ENCODE measurements around the gene PSD. TPM values are rescaled to one million over a fixed set of nuclear protein-coding genes. Genes with fewer than 3 reads are reported as not detected.

Gene PSD
- total and polyA plus RNA-seq, 9 of the 15 experiments (the other 6 are each of a cell fraction or from before 2014, with no cell fraction given), result 0.11 to 1.7 (median 0.54) TPM; not detected in 2

DNA sequence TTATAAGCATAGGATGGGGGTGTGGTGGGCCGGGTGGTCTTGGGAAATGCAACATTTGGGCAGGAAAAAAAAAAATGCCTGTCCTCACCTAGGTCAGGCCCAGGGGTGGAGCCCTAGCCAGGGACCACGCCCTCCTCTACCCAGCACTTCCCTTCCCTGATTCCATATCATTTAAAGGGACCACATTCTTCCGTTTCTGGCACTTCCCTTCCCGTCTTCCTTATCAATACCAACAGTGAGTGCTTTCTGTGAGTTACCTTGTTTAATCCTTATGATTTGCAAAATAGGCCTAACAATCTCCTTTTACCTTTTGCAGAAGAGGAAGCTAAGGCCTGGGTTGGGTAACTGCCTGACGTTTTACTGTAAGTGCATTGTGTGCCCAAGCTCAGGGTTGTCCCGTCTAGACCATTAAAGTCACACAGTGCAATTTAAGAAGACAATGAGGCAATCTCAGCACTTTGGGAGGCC is 49.4 kb upstream of the PSD start (continued):
- TF ChIP-seq, protein P1, sequence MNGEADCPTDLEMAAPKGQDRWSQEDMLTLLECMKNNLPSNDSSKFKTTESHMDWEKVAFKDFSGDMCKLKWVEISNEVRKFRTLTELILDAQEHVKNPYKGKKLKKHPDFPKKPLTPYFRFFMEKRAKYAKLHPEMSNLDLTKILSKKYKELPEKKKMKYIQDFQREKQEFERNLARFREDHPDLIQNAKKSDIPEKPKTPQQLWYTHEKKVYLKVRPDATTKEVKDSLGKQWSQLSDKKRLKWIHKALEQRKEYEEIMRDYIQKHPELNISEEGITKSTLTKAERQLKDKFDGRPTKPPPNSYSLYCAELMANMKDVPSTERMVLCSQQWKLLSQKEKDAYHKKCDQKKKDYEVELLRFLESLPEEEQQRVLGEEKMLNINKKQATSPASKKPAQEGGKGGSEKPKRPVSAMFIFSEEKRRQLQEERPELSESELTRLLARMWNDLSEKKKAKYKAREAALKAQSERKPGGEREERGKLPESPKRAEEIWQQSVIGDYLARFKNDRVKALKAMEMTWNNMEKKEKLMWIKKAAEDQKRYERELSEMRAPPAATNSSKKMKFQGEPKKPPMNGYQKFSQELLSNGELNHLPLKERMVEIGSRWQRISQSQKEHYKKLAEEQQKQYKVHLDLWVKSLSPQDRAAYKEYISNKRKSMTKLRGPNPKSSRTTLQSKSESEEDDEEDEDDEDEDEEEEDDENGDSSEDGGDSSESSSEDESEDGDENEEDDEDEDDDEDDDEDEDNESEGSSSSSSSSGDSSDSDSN (IDR thresholded peaks at IDR 0.05; ENCODE audit: borderline replicate concordance in 1 of 2, low read depth in 2 of 2, low read length in 2 of 2), result no peak
- TF ChIP-seq EP400 (IDR thresholded peaks at IDR 0.05) (0 out of 2 replicates have a peak, but pooled peaks have one; percentile 16), ELF1 (tag; IDR thresholded peaks at IDR 0.05) (0 out of 2 replicates have a peak, but pooled peaks have one; percentile 36), NEUROD1 (IDR thresholded peaks at IDR 0.05; ENCODE audit: borderline replicate concordance, low read depth, low read length, partially characterized antibody) (no peak), ZFPM2 (CRISPR knock-in tag; IDR thresholded peaks at IDR 0.05) (no peak), KDM2B (CRISPR knock-in tag; IDR thresholded peaks at IDR 0.05) (no peak), CC2D1A (IDR thresholded peaks at IDR 0.05) (no peak), SNRNP70 (optimal IDR thresholded peaks at IDR 0.05; ENCODE audit: low read depth, low read length) (no peak), SREBF1 (IDR thresholded peaks at IDR 0.05; ENCODE audit: borderline replicate concordance, low read depth, low read length) (no peak), HDGF (IDR thresholded peaks at IDR 0.05) (no peak), C11orf30 (IDR thresholded peaks at IDR 0.05; ENCODE audit: low read depth) (peak; percentile 6; the same call in 1 of the 2 replicates), NFIC (IDR thresholded peaks at IDR 0.05) (0 out of 2 replicates have a peak, but pooled peaks have one; percentile 15), ZNF644 (tag; IDR thresholded peaks at IDR 0.05; ENCODE audit: low read depth) (no peak), MTA1 (IDR thresholded peaks at IDR 0.05; ENCODE audit: borderline replicate concordance) (peak; percentile 25; the same call in 1 of the 2 replicates), DPF2 (IDR thresholded peaks at IDR 0.05) (peak; percentile 53; the same call in 1 of the 2 replicates)
- TF ChIP-seq, protein P2, sequence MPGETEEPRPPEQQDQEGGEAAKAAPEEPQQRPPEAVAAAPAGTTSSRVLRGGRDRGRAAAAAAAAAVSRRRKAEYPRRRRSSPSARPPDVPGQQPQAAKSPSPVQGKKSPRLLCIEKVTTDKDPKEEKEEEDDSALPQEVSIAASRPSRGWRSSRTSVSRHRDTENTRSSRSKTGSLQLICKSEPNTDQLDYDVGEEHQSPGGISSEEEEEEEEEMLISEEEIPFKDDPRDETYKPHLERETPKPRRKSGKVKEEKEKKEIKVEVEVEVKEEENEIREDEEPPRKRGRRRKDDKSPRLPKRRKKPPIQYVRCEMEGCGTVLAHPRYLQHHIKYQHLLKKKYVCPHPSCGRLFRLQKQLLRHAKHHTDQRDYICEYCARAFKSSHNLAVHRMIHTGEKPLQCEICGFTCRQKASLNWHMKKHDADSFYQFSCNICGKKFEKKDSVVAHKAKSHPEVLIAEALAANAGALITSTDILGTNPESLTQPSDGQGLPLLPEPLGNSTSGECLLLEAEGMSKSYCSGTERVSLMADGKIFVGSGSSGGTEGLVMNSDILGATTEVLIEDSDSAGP (CRISPR knock-in tag; IDR thresholded peaks at IDR 0.05), result peak; percentile 91
- TF ChIP-seq, protein P3, sequence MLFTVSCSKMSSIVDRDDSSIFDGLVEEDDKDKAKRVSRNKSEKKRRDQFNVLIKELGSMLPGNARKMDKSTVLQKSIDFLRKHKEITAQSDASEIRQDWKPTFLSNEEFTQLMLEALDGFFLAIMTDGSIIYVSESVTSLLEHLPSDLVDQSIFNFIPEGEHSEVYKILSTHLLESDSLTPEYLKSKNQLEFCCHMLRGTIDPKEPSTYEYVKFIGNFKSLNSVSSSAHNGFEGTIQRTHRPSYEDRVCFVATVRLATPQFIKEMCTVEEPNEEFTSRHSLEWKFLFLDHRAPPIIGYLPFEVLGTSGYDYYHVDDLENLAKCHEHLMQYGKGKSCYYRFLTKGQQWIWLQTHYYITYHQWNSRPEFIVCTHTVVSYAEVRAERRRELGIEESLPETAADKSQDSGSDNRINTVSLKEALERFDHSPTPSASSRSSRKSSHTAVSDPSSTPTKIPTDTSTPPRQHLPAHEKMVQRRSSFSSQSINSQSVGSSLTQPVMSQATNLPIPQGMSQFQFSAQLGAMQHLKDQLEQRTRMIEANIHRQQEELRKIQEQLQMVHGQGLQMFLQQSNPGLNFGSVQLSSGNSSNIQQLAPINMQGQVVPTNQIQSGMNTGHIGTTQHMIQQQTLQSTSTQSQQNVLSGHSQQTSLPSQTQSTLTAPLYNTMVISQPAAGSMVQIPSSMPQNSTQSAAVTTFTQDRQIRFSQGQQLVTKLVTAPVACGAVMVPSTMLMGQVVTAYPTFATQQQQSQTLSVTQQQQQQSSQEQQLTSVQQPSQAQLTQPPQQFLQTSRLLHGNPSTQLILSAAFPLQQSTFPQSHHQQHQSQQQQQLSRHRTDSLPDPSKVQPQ (CRISPR knock-in tag; IDR thresholded peaks at IDR 0.05; ENCODE audit: borderline replicate concordance), result no peak
- TF ChIP-seq, protein P4, sequence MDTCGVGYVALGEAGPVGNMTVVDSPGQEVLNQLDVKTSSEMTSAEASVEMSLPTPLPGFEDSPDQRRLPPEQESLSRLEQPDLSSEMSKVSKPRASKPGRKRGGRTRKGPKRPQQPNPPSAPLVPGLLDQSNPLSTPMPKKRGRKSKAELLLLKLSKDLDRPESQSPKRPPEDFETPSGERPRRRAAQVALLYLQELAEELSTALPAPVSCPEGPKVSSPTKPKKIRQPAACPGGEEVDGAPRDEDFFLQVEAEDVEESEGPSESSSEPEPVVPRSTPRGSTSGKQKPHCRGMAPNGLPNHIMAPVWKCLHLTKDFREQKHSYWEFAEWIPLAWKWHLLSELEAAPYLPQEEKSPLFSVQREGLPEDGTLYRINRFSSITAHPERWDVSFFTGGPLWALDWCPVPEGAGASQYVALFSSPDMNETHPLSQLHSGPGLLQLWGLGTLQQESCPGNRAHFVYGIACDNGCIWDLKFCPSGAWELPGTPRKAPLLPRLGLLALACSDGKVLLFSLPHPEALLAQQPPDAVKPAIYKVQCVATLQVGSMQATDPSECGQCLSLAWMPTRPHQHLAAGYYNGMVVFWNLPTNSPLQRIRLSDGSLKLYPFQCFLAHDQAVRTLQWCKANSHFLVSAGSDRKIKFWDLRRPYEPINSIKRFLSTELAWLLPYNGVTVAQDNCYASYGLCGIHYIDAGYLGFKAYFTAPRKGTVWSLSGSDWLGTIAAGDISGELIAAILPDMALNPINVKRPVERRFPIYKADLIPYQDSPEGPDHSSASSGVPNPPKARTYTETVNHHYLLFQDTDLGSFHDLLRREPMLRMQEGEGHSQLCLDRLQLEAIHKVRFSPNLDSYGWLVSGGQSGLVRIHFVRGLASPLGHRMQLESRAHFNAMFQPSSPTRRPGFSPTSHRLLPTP (IDR thresholded peaks at IDR 0.05; ENCODE audit: borderline replicate concordance, extremely low read depth, insufficient read length), result no peak
